H1 (cell line): ENCODE measurements around the gene HES1. TPM values are rescaled to one million over a fixed set of nuclear protein-coding genes. Genes with fewer than 3 reads are reported as not detected.

Experiments used
- CTCF ChIA-PET: fragments of 300-600 bp; sonication (Branson Sonifier 250); formaldehyde crosslinking; loops from one replicate; lab custom pipeline; 2021; ENCODE audit not compliant: partially characterized antibody; lab: Charles Lee
- POLR2A ChIA-PET: fragments of 300-600 bp; sonication (Branson Sonifier 250); formaldehyde crosslinking; loops from one replicate; lab custom pipeline; 2021; ENCODE audit warnings: inconsistent platforms; ENCODE audit not compliant: partially characterized antibody; lab: Charles Lee
- DNase-seq, 2 experiments: peaks; one replicate each; pipeline versions ENCODE4 v3.0.0 to v3.0.0-alpha.2; 2010 to 2022; ENCODE audit warnings: low spot score in 2 of 2, low read depth in 1 of 2, mixed read lengths in 1 of 2
- FAIRE-seq: peaks from 2 replicates; lab custom pipeline; 2011; peaks lifted over from hg19 to GRCh38; lab: Jason Lieb, UNC
- H2AFZ ChIP-seq: 2 replicates; pipeline ENCODE4 v1.8.1; 2012; ENCODE audit warnings: low read length, inconsistent platforms
- H2AK5ac ChIP-seq: 2 replicates; pipeline ENCODE4 v1.6.1; 2013; ENCODE audit warnings: low read depth, low read length
- H2BK120ac ChIP-seq: replicated peaks from 2 replicates; pipeline ENCODE3; 2013; ENCODE audit warnings: low read depth, low read length, inconsistent platforms
- H2BK12ac ChIP-seq: 2 replicates; pipeline ENCODE4 v1.6.1; 2013; ENCODE audit warnings: low read depth, low read length
- H2BK15ac ChIP-seq: 2 replicates; pipeline ENCODE4 v1.6.1; 2013; ENCODE audit warnings: low read length
- H2BK20ac ChIP-seq: 2 replicates; pipeline ENCODE4 v1.6.1; 2013; ENCODE audit warnings: low read length
- H2BK5ac ChIP-seq: 2 replicates; pipeline ENCODE4 v1.6.1; 2013; ENCODE audit warnings: low read depth, low read length
- H3K14ac ChIP-seq: 2 replicates; pipeline ENCODE4 v1.6.1; 2013; ENCODE audit warnings: inconsistent platforms; ENCODE audit not compliant: insufficient read length
- H3K18ac ChIP-seq: 2 replicates; pipeline ENCODE4 v1.6.1; 2013; ENCODE audit warnings: low read length; ENCODE audit errors: extremely low read depth
- H3K23ac ChIP-seq: 2 replicates; pipeline ENCODE4 v1.6.1; 2013; ENCODE audit warnings: inconsistent platforms; ENCODE audit not compliant: insufficient read length
- H3K23me2 ChIP-seq: 2 replicates; pipeline ENCODE4 v1.6.1; 2013; ENCODE audit warnings: low read depth, low read length
- H3K27ac ChIP-seq: 2 replicates; pipeline ENCODE4 v1.6.1; 2011; ENCODE audit warnings: low read depth, low read length, inconsistent platforms
- H3K27me3 ChIP-seq, 4 experiments: replicated peaks in 1 of 4; 1 replicate in 1 of 4; 2 replicates in 3 of 4; pipeline versions ENCODE4 v1.6.1 to v1.8.1; 2011 to 2013; ENCODE audit warnings: low read length in 3 of 4, mild to moderate bottlenecking in 3 of 4, inconsistent platforms in 2 of 4, mixed read lengths in 2 of 4, moderate library complexity in 1 of 4; ENCODE audit not compliant: control insufficient read depth in 3 of 4, insufficient read depth in 3 of 4; ENCODE audit errors: extremely low read depth in 1 of 4
- H3K36me3 ChIP-seq, 4 experiments: 2 replicates each; pipeline versions ENCODE4 v1.6.1 to v1.8.1; 2011 to 2013; ENCODE audit warnings: mild to moderate bottlenecking in 4 of 4, low read length in 3 of 4, moderate library complexity in 2 of 4, control low read depth in 1 of 4, inconsistent platforms in 1 of 4; ENCODE audit not compliant: insufficient read depth in 4 of 4, control insufficient read depth in 2 of 4
- H3K4ac ChIP-seq: replicated peaks from 2 replicates; pipeline ENCODE3; 2013; ENCODE audit warnings: low read length, low read depth, mixed read lengths, inconsistent platforms; ENCODE audit not compliant: insufficient read length
- H3K4me1 ChIP-seq, 4 experiments: replicated peaks in 1 of 4; 1 replicate in 1 of 4; 2 replicates in 3 of 4; pipeline versions ENCODE4 v1.6.1 to v1.8.1; 2011 to 2013; ENCODE audit warnings: low read length in 3 of 4, inconsistent platforms in 2 of 4, mixed read lengths in 1 of 4; ENCODE audit not compliant: insufficient read depth in 4 of 4, control insufficient read depth in 3 of 4
- H3K4me2 ChIP-seq, 2 experiments: 2 replicates each; pipeline versions ENCODE4 v1.6.1 to v1.8.1; 2011 to 2013; ENCODE audit warnings: low read depth in 2 of 2, low read length in 2 of 2, control low read depth in 1 of 2, inconsistent platforms in 1 of 2, mild to moderate bottlenecking in 1 of 2; ENCODE audit not compliant: insufficient read depth in 1 of 2
- H3K4me3 ChIP-seq, 4 experiments: fragments of 200-600, 300-600 bp in 1 of 4; sonication (generic), shearing (Covaris generic), sonication (Bioruptor Twin) in 1 of 4; 2 replicates each; pipeline versions ENCODE4 v1.5.1 to v1.8.1; 2011 to 2016; ENCODE audit warnings: low read length in 4 of 4, low read depth in 3 of 4, control low read depth in 2 of 4, inconsistent platforms in 2 of 4, mild to moderate bottlenecking in 2 of 4, mixed read lengths in 1 of 4, moderate library complexity in 1 of 4; ENCODE audit not compliant: insufficient read depth in 2 of 4; ENCODE audit errors: extremely low read depth in 1 of 4
- H3K56ac ChIP-seq: replicated peaks from 2 replicates; pipeline ENCODE3; 2013; ENCODE audit warnings: low read depth, mild to moderate bottlenecking, mixed read lengths, low read length, inconsistent platforms; ENCODE audit not compliant: insufficient read length
- H3K79me1 ChIP-seq: 2 replicates; pipeline ENCODE4 v1.6.1; 2013; ENCODE audit warnings: low read depth, low read length, control low read depth
- H3K79me2 ChIP-seq, 2 experiments: 2 replicates each; pipeline versions ENCODE4 v1.6.1 to v1.8.1; 2012 to 2013; ENCODE audit warnings: low read length in 2 of 2, mild to moderate bottlenecking in 2 of 2, inconsistent platforms in 1 of 2; ENCODE audit not compliant: insufficient read depth in 2 of 2, control insufficient read depth in 1 of 2
- H3K9ac ChIP-seq, 4 experiments: replicated peaks in 1 of 4; 1 replicate in 1 of 4; 2 replicates in 3 of 4; pipeline versions ENCODE4 v1.6.1 to v1.8.1; 2011 to 2013; ENCODE audit warnings: low read depth in 3 of 4, low read length in 3 of 4, control low read depth in 2 of 4, mild to moderate bottlenecking in 2 of 4, moderate library complexity in 2 of 4, inconsistent platforms in 1 of 4; ENCODE audit errors: extremely low read depth in 1 of 4
- H3K9me3 ChIP-seq, 2 experiments: 2 replicates each; pipeline versions ENCODE4 v1.6.1 to v1.8.1; 2012 to 2013; ENCODE audit warnings: mild to moderate bottlenecking in 2 of 2, moderate library complexity in 2 of 2, control low read depth in 1 of 2, inconsistent platforms in 1 of 2, low read depth in 1 of 2, low read length in 1 of 2, mixed read lengths in 1 of 2; ENCODE audit not compliant: insufficient read depth in 2 of 2
- H4K20me1 ChIP-seq, 2 experiments: replicated peaks in 1 of 2; 2 replicates each; pipeline versions ENCODE3 to v1.8.1; 2011 to 2013; ENCODE audit warnings: inconsistent platforms in 2 of 2, low read length in 2 of 2, mild to moderate bottlenecking in 1 of 2; ENCODE audit not compliant: insufficient read depth in 2 of 2, control insufficient read depth in 1 of 2
- H4K5ac ChIP-seq: 2 replicates; pipeline ENCODE4 v1.6.1; 2013; ENCODE audit warnings: low read length, low read depth, mixed read lengths, inconsistent platforms; ENCODE audit not compliant: insufficient read length
- H4K8ac ChIP-seq: 2 replicates; pipeline ENCODE4 v1.8.0; 2013; ENCODE audit warnings: mild to moderate bottlenecking, moderate library complexity, low read length, inconsistent platforms; ENCODE audit not compliant: insufficient read depth; ENCODE audit errors: extremely low read depth
- H4K91ac ChIP-seq: replicated peaks from 2 replicates; pipeline ENCODE3; 2013; ENCODE audit warnings: low read length, mixed read lengths, inconsistent platforms; ENCODE audit not compliant: insufficient read length
- ATF2 ChIP-seq: IDR thresholded peaks from 2 replicates; pipeline ENCODE4 v1.6.1; 2012; ENCODE audit warnings: low read length, inconsistent platforms
- BRCA1 ChIP-seq: IDR thresholded peaks from 2 replicates; pipeline ENCODE4 v1.6.1; 2012; ENCODE audit warnings: low read depth, low read length, improper control_type of control experiment
- CTBP2 ChIP-seq: IDR thresholded peaks from 2 replicates; pipeline ENCODE4 v1.7.0; 2011; ENCODE audit warnings: borderline replicate concordance, mild to moderate bottlenecking, moderate library complexity, mixed read lengths, low read length; ENCODE audit not compliant: insufficient read depth, insufficient read length
- EGR1 ChIP-seq: IDR thresholded peaks from 2 replicates; pipeline ENCODE4 v1.6.1; 2011; ENCODE audit warnings: low read depth, low read length, borderline replicate concordance
- POLR2A ChIP-seq, 2 experiments: IDR thresholded peaks; 1 replicate in 1 of 2; 2 replicates in 1 of 2; pipeline ENCODE4 v1.6.1; 2011; ENCODE audit warnings: low read depth in 2 of 2, low read length in 2 of 2, mild to moderate bottlenecking in 2 of 2; ENCODE audit errors: control extremely low read depth in 1 of 2
- RAD21 ChIP-seq, 2 experiments: IDR thresholded peaks in 1 of 2; conservative IDR thresholded peaks in 1 of 2; 2 replicates each; pipeline ENCODE4 v1.6.1; 2011; ENCODE audit warnings: low read depth in 2 of 2, low read length in 2 of 2, improper control_type of control experiment in 1 of 2, inconsistent platforms in 1 of 2, mild to moderate bottlenecking in 1 of 2, moderate library complexity in 1 of 2
- RBBP5 ChIP-seq: IDR thresholded peaks from 2 replicates; pipeline ENCODE4 v1.7.1; 2012; ENCODE audit warnings: low read depth, mild to moderate bottlenecking, inconsistent platforms, low read length, moderate library complexity, borderline replicate concordance
- SP1 ChIP-seq: IDR thresholded peaks from 2 replicates; pipeline ENCODE4 v1.6.1; 2011; ENCODE audit warnings: low read depth, low read length
- SP4 ChIP-seq: IDR thresholded peaks from 2 replicates; pipeline ENCODE4 v1.6.1; 2012; ENCODE audit warnings: low read length, inconsistent platforms
- TAF7 ChIP-seq: optimal IDR thresholded peaks from 2 replicates; pipeline ENCODE3; 2011; ENCODE audit warnings: low read depth, mild to moderate bottlenecking, inconsistent platforms, low read length, moderate library complexity, borderline replicate concordance
- WGBS, 2 experiments: shearing (Covaris generic) in 1 of 2; methylation state at CpG; one replicate each; pipeline versions ENCODE4 v1.1.6 to v1.1.7; 2013 to 2015; ENCODE audit warnings: low lambda C conversion rate in 2 of 2, mixed read lengths in 2 of 2, inconsistent platforms in 1 of 2, low coverage in 1 of 2, missing lambda C conversion rate in 1 of 2; ENCODE audit not compliant: insufficient replicate concordance in 2 of 2, insufficient coverage in 1 of 2, insufficient read length in 1 of 2; ENCODE audit errors: extremely low coverage in 1 of 2, missing lambda C conversion rate in 1 of 2; 5-methylcytosine and 5-hydroxymethylcytosine counted together
- polyA plus RNA-seq, 7 experiments: library from polyadenylated mRNA; depleted of rRNA in 3 of 7; stranded (reverse) in 5 of 7; unstranded in 2 of 7; fragments of >200 nt in 5 of 7; fragments of 200-250 nt in 2 of 7; gene quantifications; 1 replicate in 5 of 7; 2 replicates in 1 of 7; 4 replicates in 1 of 7; pipeline versions ENCODE4 v1.2.1 to v1.2.3, GENCODE V29; 2011 to 2013; ENCODE audit warnings: missing spikeins in 2 of 7, mixed read lengths in 2 of 7
- total RNA-seq: library from RNA; stranded (reverse); fragmentation: NEBNext Ultra II Directional; extraction: Animal tissue kit (Norgen Biotek cat#: 25700); gene quantifications from 2 replicates; pipeline ENCODE4 v1.2.1, GENCODE V29; 2021
- TF ChIP-seq, protein P1 (sequence below): IDR thresholded peaks from 2 replicates; pipeline ENCODE4 v1.6.1; 2012; ENCODE audit warnings: inconsistent platforms

Gene HES1
- total and polyA plus RNA-seq, 2 of the 8 experiments (the other 6 are each of a cell fraction or from before 2014, with no cell fraction given) = 7.9 to 12.9 TPM

- Histone ChIP-seq H2AFZ (no peak overlapping the region), H3K23ac (no peak overlapping the region), H3K79me2 (no peaks in the 10 kb centered on the region), H3K4ac (no peak overlapping the region), H3K79me1 (no peaks in the 10 kb centered on the region), H3K14ac (no peak overlapping the region), H2BK5ac (no peak overlapping the region), H3K36me3 (no peaks in the 10 kb centered on the region), H3K23me2 (no peaks in the 10 kb centered on the region), H3K9me3 (peaks cover 4 to 6% of the 10 kb centered on the region in 2 experiments; a peak in 3 of 4 replicates), H3K56ac (no peak overlapping the region), H3K9ac (no peak overlapping the region), H2BK120ac (no peak overlapping the region), H3K4me3 (no peak overlapping the region), H4K5ac (no peak overlapping the region), H4K91ac (no peak overlapping the region), H3K4me1 (no peaks in the 10 kb centered on the region), H4K8ac (no peak overlapping the region), H3K27ac (no peak overlapping the region), H2BK15ac (no peak overlapping the region), H4K20me1 (no peaks in the 10 kb centered on the region), H3K4me2 (no peak overlapping the region), H3K27me3 (0 out of 7 replicates have a peak, but pooled peaks cover 0 to 1% (median 0%) of the 10 kb centered on the region in 4 experiments), H2BK20ac (no peak overlapping the region), H3K18ac (no peak overlapping the region), H2BK12ac (no peak overlapping the region), H2AK5ac (no peak overlapping the region)
- TF ChIP-seq ATF2 = no peak
- no peak for TF ChIP-seq POLR2A (IDR thresholded peaks at IDR 0.05; ENCODE audit: control extremely low read depth in 1 of 2, low read depth in 2 of 2, low read length in 2 of 2)
- no peak for TF ChIP-seq BRCA1
- TF ChIP-seq EGR1 = no peak
- no peak for TF ChIP-seq SP1
- no peak for TF ChIP-seq CTBP2
- no peak for TF ChIP-seq SP4
- no peak for TF ChIP-seq TAF7
- TF ChIP-seq RBBP5 = no peak
- no peak for TF ChIP-seq RAD21 (IDR thresholded peaks at IDR 0.05 in 1 of 2, conservative IDR thresholded peaks at IDR 0.05 in 1 of 2; ENCODE audit: low read depth in 2 of 2, low read length in 2 of 2)
- TF ChIP-seq, protein P1, sequence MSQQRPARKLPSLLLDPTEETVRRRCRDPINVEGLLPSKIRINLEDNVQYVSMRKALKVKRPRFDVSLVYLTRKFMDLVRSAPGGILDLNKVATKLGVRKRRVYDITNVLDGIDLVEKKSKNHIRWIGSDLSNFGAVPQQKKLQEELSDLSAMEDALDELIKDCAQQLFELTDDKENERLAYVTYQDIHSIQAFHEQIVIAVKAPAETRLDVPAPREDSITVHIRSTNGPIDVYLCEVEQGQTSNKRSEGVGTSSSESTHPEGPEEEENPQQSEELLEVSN = no peak
- FAIRE-seq (no peak), DNase-seq (no peak)
- ChIA-PET POLR2A (no interaction called here), CTCF (interaction anchor here (1.0 to 1.9 kb wide), 5 partner anchors 12 to 373 kb away, joined by 3 to 6 read pairs (median 3); no protein-coding TSS in a partner anchor)
- 78% methylated on average over 5 of the region's 6 CpGs; no CpG with 5 or more reads in 1 of the 2 experiments for WGBS, 2 experiments
Observed at GRCh38 chr3:194154346-194154745, 18.4 kb downstream of the HES1 start.
